GM19351 (cell line): ENCODE measurements around the gene SNX9.
"Not testable (repeated sequence)": the region's sequence is repeated elsewhere in the genome, so short reads cannot be mapped to it uniquely, and the experiment has no call there.

Source experiments
- ATAC-seq: cut with Tn5 transposase; IDR thresholded peaks from one replicate; pipeline ENCODE4 v1.9.1; 2021; ENCODE audit warnings: mild to moderate bottlenecking, moderate library complexity; ENCODE audit not compliant: unreplicated experiment

SNX9 gene

DNA sequence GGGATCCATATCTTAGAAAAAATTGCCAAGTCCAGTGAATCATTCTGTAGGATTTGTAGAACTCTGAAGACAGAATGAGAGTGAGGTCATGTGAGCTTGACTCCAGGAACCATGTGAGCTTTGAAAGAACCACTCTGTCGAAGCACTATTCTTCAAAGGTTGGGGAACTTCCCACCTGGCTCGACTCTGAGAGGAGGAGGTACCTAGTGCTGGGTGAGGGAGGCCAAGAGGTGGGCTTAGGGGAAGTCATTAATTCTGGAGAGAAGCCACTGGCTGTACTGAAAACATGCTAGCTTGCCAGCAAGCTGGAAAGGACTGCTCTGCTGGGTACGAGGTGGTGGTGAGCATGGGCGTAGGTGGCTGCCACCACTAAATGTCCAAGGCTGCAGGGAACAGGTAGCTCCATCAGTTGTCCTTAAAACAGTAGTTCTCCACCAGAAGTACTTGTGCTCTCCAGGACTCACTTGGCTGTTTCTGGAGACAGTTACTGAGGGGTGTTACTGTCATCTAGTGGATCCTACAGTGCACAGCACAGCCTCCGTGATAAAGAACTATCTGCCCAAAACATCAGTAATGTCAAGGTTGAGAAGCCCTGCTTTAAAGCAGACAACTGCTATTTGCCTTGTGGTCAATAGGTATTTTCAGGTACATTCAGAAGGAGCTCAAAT is 124.0 kb downstream of the SNX9 start:
- peak; percentile 69 for ATAC-seq

DNA sequence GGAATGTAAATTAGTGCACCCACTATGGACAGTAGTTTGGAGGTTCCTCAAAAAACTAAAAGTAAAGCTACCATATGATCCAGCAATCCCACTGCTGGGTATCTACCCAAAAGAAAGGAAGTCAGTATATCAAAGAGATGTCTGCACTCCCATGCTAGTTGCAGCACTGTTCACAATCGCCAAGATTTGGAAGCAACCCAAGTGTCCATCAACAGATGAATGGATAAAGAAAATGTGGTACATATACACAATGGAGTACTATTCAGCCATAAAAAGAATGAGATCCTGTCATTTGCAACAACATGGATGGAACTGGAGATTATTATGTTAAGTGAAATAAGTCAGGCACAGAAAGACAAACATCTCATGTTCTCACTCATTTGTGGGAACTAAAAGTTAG is 127.9 kb downstream of the SNX9 start:
- ATAC-seq, result not testable (repeated sequence)

DNA sequence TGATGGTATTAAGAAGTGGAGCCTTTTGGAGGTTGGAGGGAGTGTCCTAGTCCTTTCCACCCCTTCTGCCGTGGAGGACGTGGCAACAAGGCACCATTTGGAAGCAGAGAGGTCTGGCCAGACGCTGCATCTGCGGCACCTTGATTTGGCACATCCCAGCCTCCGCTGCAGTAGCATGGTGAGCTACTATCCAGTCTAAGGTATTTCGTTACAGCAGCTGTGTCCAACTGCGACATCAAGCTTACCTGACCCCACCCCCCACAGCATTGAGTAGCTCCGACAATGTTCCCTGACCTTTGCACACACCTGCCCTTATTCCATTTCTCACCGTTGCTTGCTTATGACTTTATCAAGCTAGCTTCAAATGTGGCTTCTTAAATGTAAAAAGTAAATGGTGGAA is 128.8 kb downstream of the SNX9 start:
- no peak for ATAC-seq

DNA sequence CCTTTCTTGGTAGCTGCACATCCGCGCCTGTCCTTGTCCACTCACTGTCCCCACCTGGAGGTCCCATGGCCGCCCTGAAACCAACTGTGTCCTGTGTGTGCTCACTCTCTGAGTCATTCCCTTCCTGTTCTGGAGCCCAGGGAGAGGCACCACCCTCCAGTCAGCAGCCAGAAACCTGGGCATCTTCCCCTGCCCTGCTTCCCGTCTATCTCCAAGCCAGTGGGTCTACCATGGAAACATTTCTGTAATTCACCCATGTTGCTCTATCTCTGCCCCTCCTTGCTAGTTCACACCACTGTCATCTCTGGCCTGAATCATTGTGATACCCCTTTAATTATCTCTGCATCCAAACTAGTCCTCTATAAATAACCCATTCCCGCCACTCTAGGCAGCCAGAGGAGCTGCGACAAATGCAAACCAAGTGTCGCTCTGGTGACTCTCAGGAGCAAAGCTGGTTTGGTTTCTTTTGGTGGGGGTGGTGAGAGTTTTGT is 129.9 kb downstream of the SNX9 start:
- ATAC-seq, result no peak

DNA sequence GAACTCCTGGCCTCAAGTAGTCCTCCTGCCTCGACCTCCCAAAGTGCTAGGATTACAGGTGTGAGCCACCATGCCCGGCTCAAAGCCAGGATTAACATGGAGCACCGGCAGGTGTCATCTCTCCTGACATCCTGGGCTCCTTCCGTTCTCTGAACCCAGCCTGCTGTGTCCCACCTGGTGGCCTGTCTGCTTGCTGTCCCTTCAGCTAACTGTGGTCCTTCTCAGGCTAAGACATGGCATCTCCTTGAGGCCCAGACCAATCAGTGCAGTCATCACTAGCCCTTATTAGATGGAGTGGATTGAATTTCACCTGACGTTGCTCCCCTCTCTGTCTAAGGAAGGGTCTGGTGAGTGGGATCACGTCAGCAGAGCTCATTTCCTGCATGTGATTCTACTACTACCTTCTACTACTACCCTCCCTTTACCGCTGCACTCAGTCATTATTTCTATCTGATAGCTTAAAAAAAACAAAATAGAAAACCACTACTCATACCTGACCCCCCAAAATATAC is 130.6 kb downstream of the SNX9 start:
- no peak for ATAC-seq

DNA sequence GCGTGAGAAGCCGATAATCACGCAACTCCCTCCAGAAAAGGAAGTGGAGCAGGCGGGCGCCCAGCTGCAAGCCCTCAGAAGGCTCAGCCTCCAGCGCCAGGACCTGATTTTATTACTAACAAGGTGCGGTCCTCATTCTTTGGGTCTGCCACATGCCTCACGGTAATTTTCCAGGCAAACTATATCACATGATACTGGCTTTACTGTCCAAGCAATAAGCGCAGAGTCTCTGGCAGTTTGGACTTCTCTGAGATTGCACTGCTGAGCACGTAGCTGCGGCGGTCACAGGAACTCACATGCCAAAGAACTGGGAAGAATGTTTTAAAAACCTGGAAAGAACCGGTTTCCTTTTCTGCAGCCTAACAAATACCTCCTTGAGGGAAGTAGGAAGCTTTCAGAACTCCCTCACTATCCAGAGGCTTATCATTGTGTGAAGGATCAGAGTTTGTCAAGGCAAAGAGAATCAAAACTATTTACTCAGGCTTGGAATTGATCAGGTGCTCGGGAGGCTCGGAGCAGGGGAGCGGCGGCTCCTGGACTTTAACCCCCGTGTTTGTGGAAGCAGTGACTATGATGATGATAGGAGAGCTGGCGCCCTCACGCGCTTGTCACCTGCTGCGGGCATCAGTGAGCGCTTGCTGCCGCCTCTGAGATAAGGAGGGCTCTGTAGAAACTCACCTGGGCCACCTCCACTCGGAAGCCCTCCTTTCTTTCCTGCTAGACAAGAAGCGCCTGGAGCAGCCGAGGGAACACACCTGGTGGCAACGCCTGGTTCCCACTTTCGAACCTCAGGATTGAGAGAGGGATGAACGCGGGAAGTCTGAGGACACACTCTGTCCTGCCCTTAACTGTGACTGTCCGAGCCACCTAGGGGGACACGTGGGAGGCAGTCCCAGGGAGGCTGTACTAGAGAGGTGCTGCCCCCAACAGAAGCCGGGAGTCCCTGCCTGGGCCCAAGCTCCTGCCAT is 131.4 kb downstream of the SNX9 start:
- no peak for ATAC-seq

DNA sequence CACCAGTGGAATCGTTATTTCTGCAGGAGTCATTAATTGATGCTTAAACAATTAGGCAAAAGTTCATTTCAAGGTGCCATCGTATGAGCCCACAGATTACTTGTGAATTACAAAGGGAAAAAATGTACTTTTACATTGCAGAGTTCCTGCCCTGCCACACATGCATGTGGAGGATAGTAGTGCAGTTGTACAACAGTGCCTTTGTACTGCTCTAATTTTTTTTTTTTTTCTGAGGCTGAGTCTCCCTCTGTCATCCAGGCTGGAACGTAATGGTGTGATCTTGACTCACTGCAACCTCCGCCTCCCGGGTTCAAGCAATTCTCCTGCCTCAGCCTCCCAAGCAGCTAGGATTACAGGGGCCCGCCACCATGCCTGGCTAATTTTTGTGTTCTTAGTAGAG is 132.6 kb downstream of the SNX9 start:
- no peak for ATAC-seq

DNA sequence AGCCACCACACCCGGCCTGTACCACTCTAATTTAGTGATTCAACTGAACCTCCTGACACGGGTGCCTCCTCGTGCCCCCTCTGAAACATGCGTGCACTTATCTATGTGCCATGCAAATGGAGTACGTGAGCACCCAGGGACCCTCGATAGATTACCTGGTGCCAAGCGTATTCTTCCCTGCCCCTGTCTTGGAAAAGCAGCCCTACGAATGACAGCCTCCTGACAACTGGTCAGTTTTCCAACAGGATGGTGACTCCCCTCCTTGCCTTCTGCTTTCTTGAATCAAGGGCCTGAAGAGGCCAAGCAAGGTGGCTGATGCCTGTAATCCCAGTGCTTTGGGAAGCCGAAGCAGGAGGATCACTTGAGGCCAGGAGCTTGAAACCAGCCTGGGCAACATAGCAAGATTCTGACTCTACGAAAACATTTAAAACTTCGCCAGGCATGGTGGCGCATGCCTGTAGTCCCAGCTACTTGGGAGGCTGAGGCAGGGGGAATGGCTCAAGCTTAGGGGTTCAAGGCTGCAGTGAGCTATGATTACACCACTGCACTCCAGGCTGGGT is 133.2 kb downstream of the SNX9 start:
- no peak for ATAC-seq

DNA sequence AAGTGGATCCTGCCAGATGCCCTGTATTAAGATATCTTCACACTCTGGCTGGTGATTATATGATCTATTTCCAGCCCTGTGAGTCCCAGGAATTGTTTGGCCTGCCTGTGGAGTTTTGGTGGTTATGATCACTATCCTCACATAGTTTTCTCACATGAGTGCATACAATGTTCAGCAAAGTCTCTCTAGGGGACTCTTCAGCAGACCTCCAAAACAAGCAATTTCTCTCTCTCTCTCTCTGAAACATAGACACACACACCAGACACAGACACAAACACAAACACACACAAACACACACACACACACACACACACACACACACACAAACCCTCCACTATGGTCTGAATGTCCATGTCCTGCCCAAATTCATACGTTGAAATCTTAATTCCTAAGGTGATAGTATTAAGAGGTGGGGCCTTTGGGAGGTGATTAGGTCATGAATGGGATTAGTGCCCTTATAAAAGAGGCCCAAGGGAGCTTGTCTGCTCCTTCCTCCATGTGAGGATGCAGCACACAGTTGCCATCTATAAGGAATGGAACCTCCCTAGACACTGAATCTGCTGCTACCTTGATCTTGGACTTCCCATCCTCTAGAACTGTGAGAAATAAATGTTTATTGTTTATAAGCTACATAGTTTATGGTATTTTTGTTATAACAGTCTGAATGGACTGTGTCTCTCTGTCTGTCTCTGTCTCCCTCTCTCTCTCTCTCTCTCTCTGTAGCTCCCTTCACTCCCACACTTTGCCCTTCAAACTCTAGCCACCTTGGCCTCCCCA is 136.6 kb downstream of the SNX9 start:
- ATAC-seq, result no peak

DNA sequence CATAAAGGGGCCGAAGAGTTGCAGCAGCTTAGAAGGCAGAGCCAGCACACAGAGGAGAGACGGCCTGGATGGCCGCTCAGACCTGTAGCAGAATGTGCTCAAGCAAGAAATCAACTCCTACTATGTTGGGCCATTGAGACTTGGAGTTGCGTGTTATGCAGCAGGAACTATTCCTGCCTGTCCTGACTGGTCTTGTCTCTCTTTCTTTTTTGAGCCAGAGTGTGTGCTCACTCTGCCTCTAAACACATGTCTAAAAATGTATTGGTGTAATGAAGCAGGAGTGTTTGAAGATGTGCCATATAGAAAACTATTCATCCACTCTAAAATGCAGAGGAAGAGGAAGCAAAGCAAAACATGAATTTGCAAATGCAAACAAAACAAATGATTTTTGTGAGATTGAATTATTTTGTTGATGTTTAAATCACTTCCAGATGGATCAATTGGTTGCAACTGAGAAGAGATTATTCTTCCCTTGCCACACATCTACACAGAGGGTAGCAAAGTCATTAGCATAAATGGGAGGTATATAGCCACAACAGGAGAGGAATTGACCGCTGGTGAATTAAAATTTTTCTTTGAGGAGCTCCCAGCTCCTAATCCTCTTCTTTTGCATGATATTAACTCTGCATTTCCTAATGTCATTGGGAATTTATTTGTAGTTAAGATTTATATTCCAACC is 138.2 kb downstream of the SNX9 start:
- no peak for ATAC-seq

DNA sequence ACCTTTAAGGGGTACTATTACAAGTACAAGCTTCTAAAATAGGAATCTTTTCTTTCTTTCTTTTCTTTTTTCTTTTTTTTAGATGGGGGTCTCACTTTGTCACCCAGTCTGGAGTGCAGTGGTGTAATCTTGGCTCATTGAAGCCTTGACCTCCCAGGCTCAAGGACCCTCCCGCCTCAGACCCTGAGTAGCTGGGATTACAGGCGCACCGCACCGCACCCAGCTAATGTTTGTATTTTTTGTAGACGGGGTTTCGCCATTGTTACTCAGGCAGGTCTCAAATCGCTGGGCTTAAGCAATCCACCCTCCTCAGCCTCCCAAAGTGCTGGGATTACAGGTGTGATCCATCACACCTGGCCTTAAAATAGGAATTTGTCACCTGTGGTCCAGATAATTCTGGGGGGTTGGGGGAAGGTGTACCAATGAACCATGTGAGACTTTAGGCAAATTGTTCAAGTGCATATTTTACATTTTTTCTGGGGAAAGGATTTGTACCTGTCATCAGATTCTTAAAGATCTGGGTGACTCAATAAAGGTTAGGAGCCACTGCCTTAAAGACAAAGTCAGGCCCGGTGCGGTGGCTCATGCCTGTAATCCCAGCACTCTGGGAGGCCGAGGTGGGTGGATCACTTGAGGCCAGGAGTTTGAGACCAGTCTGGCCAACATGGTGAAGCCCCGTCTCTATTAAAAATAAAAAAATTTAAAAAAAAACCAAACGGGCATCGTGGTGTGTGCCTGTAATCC is 139.0 kb downstream of the SNX9 start:
- no peak for ATAC-seq

DNA sequence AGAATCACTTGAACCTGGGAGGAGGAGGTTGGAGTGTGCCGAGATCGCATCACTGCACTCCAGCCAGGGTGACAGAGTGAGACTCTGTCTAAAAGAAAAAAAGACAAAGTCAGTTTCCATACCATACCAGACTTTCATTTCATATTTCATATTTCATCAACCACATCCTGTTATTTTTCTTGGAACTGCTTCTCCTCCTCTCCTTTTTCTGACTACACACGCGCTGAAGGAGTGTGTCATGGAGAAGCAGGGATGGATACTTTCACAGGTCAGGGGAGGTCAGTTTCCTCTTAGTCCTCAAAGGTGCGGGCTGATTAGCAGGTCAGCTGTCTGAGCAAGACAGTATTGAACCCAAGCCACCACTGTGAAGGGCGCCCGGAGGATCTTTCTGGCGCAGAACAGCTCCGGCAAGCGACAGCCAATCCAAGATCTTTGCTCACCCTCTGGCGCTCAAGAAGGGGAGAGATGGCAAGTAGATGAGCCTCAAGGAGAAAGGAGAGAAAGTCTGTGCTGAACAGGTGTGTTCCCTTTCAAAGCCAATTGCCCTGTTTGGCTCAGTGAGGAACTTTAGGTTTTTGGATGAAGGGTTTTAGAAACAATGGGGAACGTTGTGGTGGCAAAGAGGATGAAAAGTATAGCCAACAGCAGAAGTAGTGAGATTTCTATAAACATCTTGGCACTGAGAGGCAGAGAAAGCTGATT is 139.7 kb downstream of the SNX9 start:
- ATAC-seq, result no peak

DNA sequence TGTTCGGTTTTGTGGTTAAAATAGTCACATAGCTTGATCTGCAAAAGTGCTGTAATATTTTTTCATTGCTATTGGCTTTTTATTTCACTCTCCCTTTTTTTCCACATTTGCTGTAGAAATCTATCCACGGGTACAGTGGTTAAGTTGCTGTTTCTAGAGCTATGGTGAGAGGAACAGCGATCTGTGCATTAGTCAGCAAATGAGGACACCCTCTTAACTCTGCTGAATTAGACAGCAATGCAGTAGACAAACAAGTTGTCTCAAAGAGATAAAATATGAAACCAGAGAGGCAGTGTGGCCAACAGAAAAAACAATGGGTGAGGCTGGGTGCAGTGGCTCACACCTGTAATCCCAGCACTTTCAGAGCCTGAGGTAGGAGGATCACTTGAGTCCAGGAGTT is 141.1 kb downstream of the SNX9 start:
- ATAC-seq, result no peak

DNA sequence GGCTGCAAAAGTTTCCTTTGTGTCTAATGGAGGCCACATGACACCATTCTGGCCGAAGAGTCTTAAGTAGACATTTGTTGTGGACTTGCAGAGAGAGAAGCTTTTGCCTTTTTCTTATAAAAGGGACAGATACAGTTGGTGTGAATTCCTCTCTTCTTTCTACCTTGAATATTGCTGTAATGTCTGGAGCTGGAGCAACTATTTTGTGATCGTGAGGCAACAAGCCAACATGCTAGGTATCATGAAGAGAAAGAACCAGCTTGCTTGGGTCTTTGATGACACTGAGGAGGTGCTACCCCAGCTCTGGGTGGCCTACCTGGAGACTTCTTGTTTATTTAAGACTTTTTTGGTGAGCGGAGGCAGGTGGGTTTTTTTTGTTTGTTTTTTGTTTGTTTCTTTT is 142.3 kb downstream of the SNX9 start:
- no peak for ATAC-seq

DNA sequence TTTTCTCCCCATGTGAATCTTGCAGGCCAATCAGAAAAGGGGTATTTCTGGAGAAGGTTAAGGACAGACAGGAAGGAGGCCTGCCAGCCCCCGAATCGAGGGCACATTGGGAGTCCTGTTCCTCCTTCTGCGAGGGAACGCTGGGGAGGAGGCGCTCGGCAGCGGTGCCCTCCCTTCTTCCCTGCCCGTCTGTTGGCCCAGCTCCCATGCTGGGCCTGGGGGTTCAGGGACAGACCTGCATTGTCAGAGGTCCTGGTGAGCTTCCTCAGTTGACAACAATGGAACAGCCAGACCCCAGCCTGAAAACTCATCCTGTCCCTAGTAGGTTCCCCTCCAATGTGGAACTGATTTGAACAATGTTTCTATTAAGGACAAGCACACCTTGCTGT is 143.5 kb downstream of the SNX9 start:
- no peak for ATAC-seq

DNA sequence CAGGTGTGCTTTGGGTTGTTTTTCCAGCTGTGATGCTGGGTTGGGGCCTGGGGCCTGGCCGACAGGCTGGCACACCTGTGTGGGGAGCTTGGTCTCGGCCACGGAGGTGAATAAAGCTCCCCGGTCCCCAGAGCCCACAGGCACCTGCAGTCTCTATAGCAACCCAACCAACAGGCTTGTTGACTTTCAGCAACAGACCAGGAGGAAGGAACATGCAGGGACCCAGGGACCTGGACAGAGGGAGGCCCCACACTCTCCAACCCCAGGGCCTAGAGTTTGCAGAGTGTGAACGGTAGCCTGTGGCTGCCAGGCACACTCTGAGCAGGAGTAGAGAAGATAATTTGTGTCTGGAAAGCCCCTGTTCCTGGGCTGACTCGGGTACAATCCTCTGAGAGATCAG is 144.0 kb downstream of the SNX9 start:
- no peak for ATAC-seq

DNA sequence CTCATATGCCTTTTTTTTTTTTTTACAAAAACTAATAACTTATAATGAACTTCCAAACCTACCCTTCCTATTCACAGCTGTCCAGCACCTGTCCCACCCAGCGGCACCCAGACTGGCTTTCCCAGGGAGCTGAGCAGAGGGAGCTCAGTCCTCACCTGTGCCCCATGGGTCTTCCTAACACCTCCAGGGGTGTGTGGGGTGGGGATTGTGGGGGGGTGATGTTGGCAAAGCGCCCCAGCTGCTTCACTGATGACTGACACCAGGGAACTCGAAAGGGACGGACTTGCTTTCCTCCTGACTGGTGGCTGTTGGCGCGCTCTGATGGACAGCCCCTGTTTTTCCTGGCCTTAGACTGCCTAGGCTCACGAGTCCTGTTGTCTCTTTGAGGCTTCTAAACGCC is 144.4 kb downstream of the SNX9 start:
- no peak for ATAC-seq

DNA sequence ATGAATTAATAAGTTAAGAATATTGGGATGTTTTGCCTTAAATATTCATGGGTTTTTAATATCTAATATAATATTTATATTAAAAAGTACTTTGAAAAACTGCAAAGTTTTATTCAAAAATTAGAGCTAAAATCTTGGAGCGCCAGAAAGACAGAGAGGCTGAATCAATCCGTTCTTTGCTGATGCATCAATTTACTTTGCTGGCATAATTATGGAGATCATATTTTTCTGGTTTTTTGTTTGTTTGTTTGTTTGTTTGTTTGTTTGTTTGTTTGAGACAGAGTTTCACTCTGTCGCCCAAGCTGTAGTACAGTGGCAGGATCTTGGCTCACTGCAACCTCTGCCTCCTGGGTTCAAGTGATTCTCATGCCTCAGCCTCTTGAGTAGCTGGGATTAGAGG is 149.1 kb downstream of the SNX9 start:
- ATAC-seq, result not testable (repeated sequence)

DNA sequence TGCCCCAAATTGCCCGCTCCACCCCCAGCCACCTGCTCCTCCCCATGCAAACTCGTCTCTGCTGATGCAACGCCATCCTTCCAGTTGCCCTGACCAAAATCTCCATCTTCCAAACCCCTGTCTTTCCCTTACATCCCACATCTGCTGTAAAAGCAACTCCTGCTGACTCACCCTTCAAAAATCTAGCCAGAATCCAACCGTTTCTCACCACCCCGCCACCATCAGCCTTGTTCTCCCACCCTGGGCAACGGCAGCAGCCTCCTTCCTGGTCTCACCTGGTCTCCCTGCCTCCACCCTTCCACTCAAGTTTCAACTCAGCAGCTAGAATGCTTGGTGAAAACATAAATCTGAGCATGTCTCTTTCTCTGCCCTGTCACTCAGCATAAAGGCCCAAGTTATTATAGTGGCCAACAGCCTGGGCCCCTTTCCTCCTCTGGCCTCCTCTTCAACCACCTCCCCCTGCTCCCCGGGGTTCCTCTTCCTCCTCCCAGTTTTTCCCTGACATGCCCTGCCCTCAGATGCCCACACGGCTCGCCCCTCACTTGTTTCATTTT is 151.4 kb downstream of the SNX9 start:
- ATAC-seq, result no peak
